Small intestine (tissue), 7 donors: ENCODE results near the gene GFRA4. TPM values are rescaled to one million over a fixed set of nuclear protein-coding genes. Genes with fewer than 3 reads are reported as not detected.

Experiments used
- DNase-seq, 2 donors: peaks; one replicate each; pipeline versions ENCODE4 v3.0.0 to v3.0.0-alpha.2; 2013
- FAIRE-seq: peaks from 2 replicates; lab custom pipeline; 2012; peaks lifted over from hg19 to GRCh38; lab: Jason Lieb, UNC
- H3K27ac ChIP-seq, 3 donors: one replicate each; pipeline ENCODE4 v1.5.1; 2013; ENCODE audit warnings: low read length in 2 of 3, mild to moderate bottlenecking in 2 of 3, control low read depth in 1 of 3, inconsistent platforms in 1 of 3, low read depth in 1 of 3, moderate library complexity in 1 of 3
- H3K27me3 ChIP-seq, 3 donors: one replicate each; pipeline ENCODE4 v1.6.1; 2013; ENCODE audit warnings: low read length in 3 of 3, inconsistent platforms in 1 of 3; ENCODE audit not compliant: control insufficient read depth in 3 of 3, insufficient read depth in 3 of 3
- H3K36me3 ChIP-seq, 3 donors: one replicate each; pipeline ENCODE4 v1.6.1; 2013; ENCODE audit warnings: low read length in 3 of 3, inconsistent platforms in 1 of 3, low read depth in 1 of 3, mild to moderate bottlenecking in 1 of 3, moderate library complexity in 1 of 3; ENCODE audit not compliant: control insufficient read depth in 3 of 3, insufficient read depth in 2 of 3
- H3K4me1 ChIP-seq, 3 donors: one replicate each; pipeline ENCODE4 v1.6.1; 2013; ENCODE audit warnings: low read length in 2 of 3, inconsistent platforms in 1 of 3, low read depth in 1 of 3, mild to moderate bottlenecking in 1 of 3, moderate library complexity in 1 of 3; ENCODE audit not compliant: control insufficient read depth in 3 of 3, insufficient read depth in 2 of 3
- H3K4me3 ChIP-seq, 3 donors: one replicate each; pipeline ENCODE4 v1.5.1; 2013; ENCODE audit warnings: low read length in 3 of 3, control low read depth in 1 of 3, inconsistent platforms in 1 of 3, low read depth in 1 of 3, mild to moderate bottlenecking in 1 of 3, moderate library complexity in 1 of 3
- H3K9me3 ChIP-seq, 2 donors: one replicate each; pipeline ENCODE4 v1.6.1; 2013; ENCODE audit warnings: low read depth in 1 of 2, low read length in 1 of 2; ENCODE audit not compliant: control insufficient read depth in 2 of 2, insufficient read depth in 1 of 2
- WGBS, 3 donors: extraction: QIAGEN DNeasy Blood & Tissue Kit; methylation state at CpG; one replicate each; pipeline ENCODE4 v1.1.7; 2013; 5-methylcytosine and 5-hydroxymethylcytosine counted together
- polyA plus RNA-seq, 4 donors: library from polyadenylated mRNA; stranded (reverse) in 3 of 4; unstranded in 1 of 4; fragments of 200-250 nt in 3 of 4; fragments of 120-200 nt in 1 of 4; gene quantifications; one replicate each; pipeline versions ENCODE4 v1.2.1 to v1.2.3, GENCODE V29; 2013
- donor health status: healthy with polysubstance abuse.
- donor health status: control.
- donor health status: control.
- donor health status: Bipolar disorder and iron deficiency.
- donor health status: healthy.

Gene GFRA4
- polyA plus RNA-seq, 4 donors = not detected

GRCh38 chr20:3690413-3690812, 27.2 kb upstream of the GFRA4 start:
- Histone ChIP-seq H3K27me3 (peaks cover 0 to 10% (median 0%) of the 10 kb centered on the region in 3 donors), H3K4me1 (peaks cover 0 to 7% (median 2%) of the 10 kb centered on the region in 3 donors), H3K36me3 (no peaks in the 10 kb centered on the region), H3K27ac (no peak overlapping the region), H3K9me3 (no peaks in the 10 kb centered on the region), H3K4me3 (no peak overlapping the region)
- DNase-seq = no peak
- 95 to 99% (median 96%) methylated on average over 3 of the region's 3 CpGs for WGBS, 3 donors
- FAIRE-seq = no peak

GRCh38 chr20:3689978-3690377, 26.8 kb upstream of the GFRA4 start:
- Histone ChIP-seq H3K9me3 (no peaks in the 10 kb centered on the region), H3K27me3 (peaks cover 0 to 12% (median 0%) of the 10 kb centered on the region in 3 donors), H3K27ac (no peak overlapping the region), H3K4me1 (peaks cover 0 to 7% (median 2%) of the 10 kb centered on the region in 3 donors), H3K4me3 (no peak overlapping the region), H3K36me3 (no peaks in the 10 kb centered on the region)
- DNase-seq = no peak
- no peak for FAIRE-seq
- WGBS, 3 donors = 86 to 93% (median 86%) methylated on average over 11 of the region's 11 CpGs

- Histone ChIP-seq H3K36me3 (no peaks in the 10 kb centered on the region), H3K4me3 (no peak overlapping the region), H3K27me3 (peaks cover 0 to 22% (median 0%) of the 10 kb centered on the region in 3 donors), H3K4me1 (peaks cover 0 to 7% (median 2%) of the 10 kb centered on the region in 3 donors), H3K9me3 (no peaks in the 10 kb centered on the region), H3K27ac (peak overlapping the region in 1 of 3 donors; percentile 2)
- DNase-seq (peak; percentile 33 to 54), FAIRE-seq (no peak)
- 53 to 59% (median 58%) methylated on average over 2 of the region's 2 CpGs for WGBS, 3 donors
Observed at GRCh38 chr20:3687655-3688054, 24.5 kb upstream of the GFRA4 start.

DNA sequence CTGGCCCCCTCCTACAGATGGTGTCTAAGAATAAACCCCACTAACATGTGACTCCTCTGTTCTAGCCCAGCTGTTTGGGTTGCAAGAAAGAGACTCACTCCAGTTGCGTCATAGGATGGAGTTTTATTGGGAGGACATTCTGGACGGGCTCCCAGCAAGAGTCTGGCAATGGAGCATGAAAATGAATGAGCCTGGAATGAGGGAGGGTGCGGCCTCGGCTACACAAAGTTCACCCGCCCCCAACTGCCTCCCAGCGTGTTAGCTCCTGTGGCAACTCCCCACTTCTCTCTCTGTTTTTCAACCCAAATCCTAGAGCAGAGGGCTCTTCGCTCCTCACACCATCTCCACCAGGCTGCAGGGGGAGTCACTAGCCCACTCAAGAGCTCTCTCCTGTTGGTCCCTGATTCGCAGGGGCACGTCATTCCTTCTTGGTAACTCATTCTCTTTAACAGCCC, 23.7 kb upstream of the GFRA4 start:
- Histone ChIP-seq H3K9me3 (no peaks in the 10 kb centered on the region), H3K4me3 (no peak overlapping the region), H3K4me1 (peaks cover 0 to 7% (median 2%) of the 10 kb centered on the region in 3 donors), H3K36me3 (no peaks in the 10 kb centered on the region), H3K27ac (peak overlapping the region in 1 of 3 donors; percentile 46), H3K27me3 (peaks cover 0 to 28% (median 4%) of the 10 kb centered on the region in 3 donors)
- FAIRE-seq (no peak), DNase-seq (peak; percentile 48 to 68)
- WGBS, 3 donors = 24 to 33% (median 32%) methylated on average over 9 of the region's 9 CpGs

GRCh38 chr20:3686421-3686820, 23.2 kb upstream of the GFRA4 start:
- FAIRE-seq (no peak), DNase-seq (no peak)
- Histone ChIP-seq H3K27me3 (peaks cover 0 to 33% (median 4%) of the 10 kb centered on the region in 3 donors), H3K4me3 (no peak overlapping the region), H3K36me3 (no peaks in the 10 kb centered on the region), H3K9me3 (no peaks in the 10 kb centered on the region), H3K27ac (peak overlapping the region in 1 of 3 donors; percentile 46), H3K4me1 (peaks cover 0 to 7% (median 2%) of the 10 kb centered on the region in 3 donors)
- 64 to 69% (median 66%) methylated on average over 7 of the region's 7 CpGs for WGBS, 3 donors

DNA sequence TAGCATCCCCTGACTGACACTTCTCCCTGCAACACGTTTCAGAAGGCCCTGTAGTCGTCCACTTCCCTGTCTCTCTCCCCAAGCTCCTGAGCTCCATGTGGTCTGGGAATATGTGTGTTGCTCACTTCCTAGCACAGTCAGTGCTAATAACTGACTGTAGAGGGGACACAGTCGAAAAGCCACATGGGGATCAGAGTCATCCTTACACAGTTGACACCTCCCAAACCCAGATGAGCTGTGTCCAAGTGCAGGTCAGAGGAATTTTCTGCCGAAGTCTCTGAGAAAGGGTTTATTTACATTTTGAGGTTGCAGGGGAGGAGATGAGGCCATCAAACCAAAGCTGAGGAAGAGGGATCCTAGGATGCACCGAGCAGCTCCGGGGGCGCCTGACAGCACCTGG, 22.1 kb upstream of the GFRA4 start:
- no peak for FAIRE-seq
- DNase-seq = no peak
- H3K4me3 ChIP-seq = no peak overlapping the region
- WGBS, 3 donors = 62 to 73% (median 72%) methylated on average over 7 of the region's 7 CpGs
- H3K9me3 ChIP-seq = no peaks in the 10 kb centered on the region
- no peak overlapping the region for H3K27ac ChIP-seq
- no peaks in the 10 kb centered on the region for H3K36me3 ChIP-seq
- peaks cover 0 to 44% (median 4%) of the 10 kb centered on the region in 3 donors for H3K27me3 ChIP-seq
- peaks cover 0 to 7% (median 2%) of the 10 kb centered on the region in 3 donors for H3K4me1 ChIP-seq

DNA sequence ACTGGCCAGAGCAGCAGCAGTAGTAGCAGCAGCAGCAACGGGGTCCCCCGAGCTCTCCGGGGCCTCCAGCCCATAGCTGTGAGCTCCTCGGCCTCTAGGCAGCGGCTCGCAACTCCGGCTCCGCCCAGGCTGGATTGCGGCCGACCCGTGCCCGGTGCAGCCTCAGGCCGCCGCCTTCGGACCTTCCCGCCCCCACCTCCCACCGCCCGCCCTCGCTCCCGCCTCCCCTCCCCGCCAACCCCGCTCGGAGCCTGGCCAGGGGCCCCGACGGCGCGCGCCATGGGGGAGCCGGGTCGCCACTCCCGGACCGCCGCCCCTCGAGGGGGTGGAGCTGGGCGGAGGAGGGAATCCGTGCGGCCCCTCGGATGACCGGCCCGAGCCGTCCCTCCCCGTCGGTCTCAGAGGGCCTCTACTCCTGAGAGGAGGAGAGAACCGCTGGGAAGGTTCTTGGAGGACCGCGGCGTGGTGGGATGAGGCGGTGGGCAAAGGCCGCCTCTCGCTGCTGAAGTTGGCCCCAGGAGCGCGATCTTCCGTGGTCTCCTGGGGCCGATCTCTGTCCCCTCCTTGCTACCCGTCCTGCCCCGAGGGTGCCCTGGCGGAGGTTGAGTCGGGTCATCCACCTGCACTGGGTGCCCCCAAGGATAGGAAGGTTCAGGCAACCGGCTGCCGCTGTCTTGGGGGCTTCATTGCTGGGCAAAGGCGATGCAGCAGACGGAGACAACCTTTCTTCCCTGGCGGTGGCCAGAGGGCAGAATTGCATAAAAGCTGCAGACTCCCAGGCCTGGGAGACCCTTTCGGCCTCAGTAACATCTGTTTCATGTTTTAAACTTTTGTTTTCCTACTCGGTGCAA, 19.0 kb upstream of the GFRA4 start, which contains the start of gene ADAM33:
Gene ADAM33, minus strand, starts transcription at position 80 of the 851 bp plus-strand sequence. Its CDS starts 6 bp downstream, at position 74.
- DNase-seq = peak in 1 of 2 donors; percentile 19
- peak within 1 kb of the TSS in 2 of 3 donors; percentile 20 to 47 for H3K4me3 ChIP-seq
- H3K36me3 ChIP-seq = no peaks in the 10 kb centered on the region
- 5 to 9% (median 7%) methylated on average over 59 to 65 of the region's 65 CpGs for WGBS, 3 donors
- peaks cover 0 to 63% (median 4%) of the 10 kb centered on the region in 3 donors for H3K27me3 ChIP-seq
- H3K27ac ChIP-seq = peak within 1 kb of the TSS in 2 of 3 donors; percentile 18 to 45
- no peak for FAIRE-seq
- no peaks in the 10 kb centered on the region for H3K9me3 ChIP-seq
- peaks cover 0 to 3% (median 2%) of the 10 kb centered on the region in 3 donors for H3K4me1 ChIP-seq

DNA sequence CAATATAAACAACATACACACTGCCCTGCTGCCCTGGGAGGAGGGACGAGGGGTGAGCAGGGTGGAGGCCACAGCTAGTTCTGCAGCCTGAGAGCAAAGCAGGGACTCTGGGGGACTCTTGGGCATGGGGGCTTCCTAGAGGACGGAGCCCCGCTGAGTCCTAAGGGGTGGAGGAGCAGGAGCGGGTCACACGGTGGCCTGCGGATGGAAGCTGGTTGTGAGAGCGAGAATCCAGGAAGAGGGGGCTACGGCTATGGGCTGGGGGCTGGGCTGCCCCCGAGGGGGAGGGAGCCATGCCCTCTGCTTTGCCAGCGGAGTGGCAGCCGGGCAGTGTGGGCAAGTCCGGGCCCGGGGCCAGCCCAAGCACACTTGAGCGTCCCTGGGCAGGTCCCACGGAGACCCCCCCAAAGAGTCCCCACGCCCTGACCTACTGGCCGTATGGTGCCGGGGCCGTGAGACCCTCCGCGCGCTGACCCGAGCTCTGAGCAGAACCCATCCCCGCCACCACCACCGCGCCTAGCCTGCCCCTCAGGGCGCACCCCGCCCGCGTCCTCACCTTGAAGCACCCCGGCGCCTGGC, 18.2 kb upstream of the GFRA4 start:
- peaks cover 0 to 2% (median 0%) of the 10 kb centered on the region in 3 donors for H3K4me1 ChIP-seq
- WGBS, 3 donors = 11 to 17% (median 16%) methylated on average over 21 to 32 of the region's 32 CpGs
- no peaks in the 10 kb centered on the region for H3K36me3 ChIP-seq
- H3K27me3 ChIP-seq = peaks cover 0 to 65% (median 4%) of the 10 kb centered on the region in 3 donors
- FAIRE-seq (no peak), DNase-seq (no peak)
- no peaks in the 10 kb centered on the region for H3K9me3 ChIP-seq
- H3K4me3 ChIP-seq = peak overlapping the region in 2 of 3 donors; percentile 20 to 47
- peak overlapping the region in 2 of 3 donors; percentile 4 to 12 for H3K27ac ChIP-seq
